ENCODE data around the gene AMELX.

Gene AMELX

GRCh38 chrX:11309220-11309619 lies 16.0 kb downstream of the AMELX start:
- TF ChIP-seq TAF1 (IDR thresholded peaks at IDR 0.05; ENCODE audit: borderline replicate concordance, low read depth, low read length) (no peak), POLR2AphosphoS5 (IDR thresholded peaks at IDR 0.05; ENCODE audit: low read depth, low read length) (no peak), POLR2A (IDR thresholded peaks at IDR 0.05; ENCODE audit: low read depth, low read length) (no peak)
- FAIRE-seq = no peak
- no peak for DNase-seq (ENCODE audit: insufficient read length)

GRCh38 chrX:11311706-11312105 lies 18.5 kb downstream of the AMELX start:
- TF ChIP-seq POLR2AphosphoS5 (IDR thresholded peaks at IDR 0.05; ENCODE audit: low read depth, low read length) = no peak
- TF ChIP-seq TAF1 (IDR thresholded peaks at IDR 0.05; ENCODE audit: borderline replicate concordance, low read depth, low read length) = no peak
- no peak for TF ChIP-seq POLR2A (IDR thresholded peaks at IDR 0.05; ENCODE audit: low read depth, low read length)
- no peak for FAIRE-seq
- DNase-seq (ENCODE audit: insufficient read length) = no peak

- DNase-seq (ENCODE audit: insufficient read length) (no peak), FAIRE-seq (no peak)
- TF ChIP-seq POLR2A (IDR thresholded peaks at IDR 0.05; ENCODE audit: low read depth, low read length) (no peak), POLR2AphosphoS5 (IDR thresholded peaks at IDR 0.05; ENCODE audit: low read depth, low read length) (no peak), TAF1 (IDR thresholded peaks at IDR 0.05; ENCODE audit: borderline replicate concordance, low read depth, low read length) (no peak)
Measured at GRCh38 chrX:11319806-11320520, 26.8 kb downstream of the AMELX start.

GRCh38 chrX:11321986-11322385 lies 28.8 kb downstream of the AMELX start:
- FAIRE-seq (no peak), DNase-seq (ENCODE audit: insufficient read length) (no peak)
- TF ChIP-seq POLR2AphosphoS5 (IDR thresholded peaks at IDR 0.05; ENCODE audit: low read depth, low read length) = no peak
- TF ChIP-seq POLR2A (IDR thresholded peaks at IDR 0.05; ENCODE audit: low read depth, low read length) = no peak
- no peak for TF ChIP-seq TAF1 (IDR thresholded peaks at IDR 0.05; ENCODE audit: borderline replicate concordance, low read depth, low read length)

DNA sequence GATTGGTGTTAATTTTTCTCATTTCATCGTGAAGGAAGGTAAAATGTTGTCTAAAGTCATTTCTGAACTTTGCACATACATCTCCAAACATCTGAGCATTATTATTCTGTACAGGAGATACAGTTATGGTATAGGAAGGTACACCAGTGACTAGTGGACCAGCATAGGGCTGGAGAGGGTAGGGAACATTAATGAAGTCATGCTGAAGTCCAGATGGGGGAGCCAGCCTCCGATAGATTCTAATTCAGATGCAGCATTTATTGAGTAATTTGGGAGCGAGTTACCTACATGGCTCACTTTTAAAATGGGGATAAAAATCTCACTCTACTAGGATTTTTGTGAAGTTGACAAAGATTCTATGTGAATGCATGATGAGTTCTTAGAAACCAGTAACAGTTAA lies 34.9 kb downstream of the AMELX start:
- DNase-seq (ENCODE audit: insufficient read length) (no peak), FAIRE-seq (no peak)
- no peak for TF ChIP-seq POLR2A (IDR thresholded peaks at IDR 0.05; ENCODE audit: low read depth, low read length)
- TF ChIP-seq TAF1 (IDR thresholded peaks at IDR 0.05; ENCODE audit: borderline replicate concordance, low read depth, low read length) = no peak
- no peak for TF ChIP-seq POLR2AphosphoS5 (IDR thresholded peaks at IDR 0.05; ENCODE audit: low read depth, low read length)

DNA sequence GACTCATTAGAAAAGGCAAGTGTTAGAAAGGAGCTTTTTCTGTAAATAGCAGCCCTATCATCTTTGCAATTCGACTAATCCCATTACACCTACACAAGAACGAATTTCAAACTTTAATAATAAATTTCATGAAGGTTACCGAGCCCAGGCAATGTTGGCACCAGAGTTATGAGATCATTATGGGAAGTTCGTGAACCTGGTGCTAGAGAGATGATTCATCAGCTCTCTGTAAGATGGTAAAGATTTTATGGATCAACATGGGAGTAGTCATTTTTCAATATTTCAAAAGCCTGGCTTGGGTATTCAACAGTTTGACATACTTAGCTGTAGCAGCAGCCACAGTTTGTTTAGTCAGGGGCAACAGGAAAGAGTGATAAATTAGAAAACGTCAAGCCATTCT lies 35.8 kb downstream of the AMELX start:
- TF ChIP-seq POLR2A (IDR thresholded peaks at IDR 0.05; ENCODE audit: low read depth, low read length) = no peak
- TF ChIP-seq TAF1 (IDR thresholded peaks at IDR 0.05; ENCODE audit: borderline replicate concordance, low read depth, low read length) = no peak
- no peak for TF ChIP-seq POLR2AphosphoS5 (IDR thresholded peaks at IDR 0.05; ENCODE audit: low read depth, low read length)

GRCh38 chrX:11331788-11332187 lies 38.6 kb downstream of the AMELX start:
- DNase-seq (ENCODE audit: insufficient read length) = no peak
- TF ChIP-seq TAF1 (IDR thresholded peaks at IDR 0.05; ENCODE audit: borderline replicate concordance, low read depth, low read length) (no peak), POLR2A (IDR thresholded peaks at IDR 0.05; ENCODE audit: low read depth, low read length) (no peak)
- FAIRE-seq = no peak

More for the DNA sequence above, 35.8 kb downstream of the AMELX start:
- FAIRE-seq (no peak), DNase-seq (ENCODE audit: insufficient read length) (no peak)

DNA sequence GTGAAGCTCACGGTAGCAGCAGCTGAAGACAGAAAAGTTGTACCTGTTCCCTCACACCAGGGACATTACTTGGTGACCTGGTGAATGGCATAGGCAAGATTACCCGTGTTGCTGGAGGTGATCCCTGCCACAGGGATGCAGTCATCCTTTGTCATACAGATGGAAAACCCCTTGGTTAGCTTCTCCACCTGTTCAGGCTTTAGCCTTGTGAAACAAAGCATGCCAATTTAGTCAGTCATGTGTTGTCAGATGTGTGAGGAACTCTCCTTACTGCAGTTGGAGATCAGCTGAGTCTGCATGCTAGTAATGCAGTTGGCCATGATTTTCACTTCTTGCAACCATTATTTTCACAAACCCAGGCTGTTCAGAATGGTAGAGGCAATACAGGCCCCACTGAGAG lies 41.0 kb downstream of the AMELX start:
- FAIRE-seq = no peak
- no peak for TF ChIP-seq POLR2AphosphoS5 (IDR thresholded peaks at IDR 0.05; ENCODE audit: low read depth, low read length)
- TF ChIP-seq TAF1 (IDR thresholded peaks at IDR 0.05; ENCODE audit: borderline replicate concordance, low read depth, low read length) = no peak
- TF ChIP-seq POLR2A (IDR thresholded peaks at IDR 0.05; ENCODE audit: low read depth, low read length) = no peak
- no peak for DNase-seq (ENCODE audit: insufficient read length)

DNA sequence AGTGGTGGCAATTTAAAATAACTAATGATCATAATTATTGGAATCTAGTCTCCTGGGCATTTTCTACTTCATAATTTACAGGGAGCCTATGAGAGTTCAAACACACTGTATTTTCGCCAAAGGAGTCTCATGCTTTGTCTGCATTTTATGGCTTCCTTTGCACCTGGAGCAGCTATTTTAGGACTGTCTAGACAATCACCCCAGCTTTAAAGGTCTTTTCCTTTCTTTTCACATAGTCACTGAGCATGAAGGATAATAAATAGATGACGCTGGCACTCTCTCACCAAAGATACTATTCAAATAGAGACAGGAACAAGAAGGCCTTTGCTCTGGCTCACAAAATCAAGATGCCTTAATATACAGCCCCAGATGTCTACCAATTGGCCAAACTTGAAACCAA lies 43.0 kb downstream of the AMELX start:
- DNase-seq (ENCODE audit: insufficient read length) (no peak), FAIRE-seq (no peak)
- no peak for TF ChIP-seq POLR2AphosphoS5 (IDR thresholded peaks at IDR 0.05; ENCODE audit: low read depth, low read length)
- no peak for TF ChIP-seq TAF1 (IDR thresholded peaks at IDR 0.05; ENCODE audit: borderline replicate concordance, low read depth, low read length)

- DNase-seq (ENCODE audit: insufficient read length) (no peak), FAIRE-seq (no peak)
- no peak for TF ChIP-seq POLR2A (IDR thresholded peaks at IDR 0.05; ENCODE audit: low read depth, low read length)
- no peak for TF ChIP-seq TAF1 (IDR thresholded peaks at IDR 0.05; ENCODE audit: borderline replicate concordance, low read depth, low read length)
- TF ChIP-seq POLR2AphosphoS5 (IDR thresholded peaks at IDR 0.05; ENCODE audit: low read depth, low read length) = no peak
Measured at GRCh38 chrX:11337292-11338009, 44.2 kb downstream of the AMELX start.

DNA sequence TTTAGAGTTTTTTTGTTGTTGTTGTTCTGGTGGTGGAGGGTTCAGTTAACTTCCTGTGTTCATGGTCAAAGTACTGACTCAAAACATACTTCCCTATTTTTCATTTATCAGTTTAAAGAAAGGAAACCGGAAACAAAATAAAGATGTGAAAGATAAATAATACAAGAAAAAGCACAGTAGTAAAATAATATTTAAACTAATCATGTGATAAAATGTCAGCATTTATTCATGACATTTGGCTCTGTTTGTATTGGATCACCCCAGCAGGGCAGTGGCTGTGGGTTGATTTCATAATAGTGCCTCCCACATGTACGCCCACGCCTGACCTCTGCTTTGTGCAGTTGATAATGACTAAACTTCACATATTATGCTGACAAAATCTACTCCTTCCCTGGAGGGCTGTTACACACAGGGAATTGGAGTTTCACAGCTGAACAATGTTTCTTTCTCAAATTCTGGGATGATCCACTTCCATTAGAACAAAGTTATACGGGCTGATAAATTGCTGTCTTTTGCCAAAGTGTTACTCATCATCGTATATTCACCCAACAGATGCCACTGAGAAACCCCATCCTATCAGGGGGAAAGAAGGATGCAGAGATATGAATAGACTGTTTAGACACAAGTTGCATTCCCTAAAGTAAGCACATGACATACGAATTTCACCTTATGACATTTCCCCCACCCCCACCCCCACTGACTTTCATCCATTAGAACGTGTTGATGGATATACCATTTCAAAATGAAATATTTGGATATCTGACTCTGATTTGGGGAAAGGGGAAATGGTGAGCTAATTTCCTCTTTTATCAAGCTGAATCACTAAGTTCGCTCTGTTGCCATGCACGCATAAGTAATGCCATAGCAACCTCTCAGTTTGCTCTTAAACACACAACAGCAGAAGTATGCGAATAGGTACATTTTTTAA lies 48.3 kb downstream of the AMELX start:
- TF ChIP-seq POLR2A (IDR thresholded peaks at IDR 0.05; ENCODE audit: low read depth, low read length) (no peak), POLR2AphosphoS5 (IDR thresholded peaks at IDR 0.05; ENCODE audit: low read depth, low read length) (no peak), TAF1 (IDR thresholded peaks at IDR 0.05; ENCODE audit: borderline replicate concordance, low read depth, low read length) (no peak)
- DNase-seq (ENCODE audit: insufficient read length) = no peak
- FAIRE-seq = peak; percentile 73
